Measurements from ENCODE around the gene CNTNAP5. TPM values are rescaled to one million over a fixed set of nuclear protein-coding genes. Genes with fewer than 3 reads are reported as not detected.

Gene CNTNAP5
- total and polyA plus RNA-seq, 2 of the 8 experiments (the other 6 are each of a cell fraction or from before 2014, with no cell fraction given), result 0.11 to 0.76 TPM

DNA sequence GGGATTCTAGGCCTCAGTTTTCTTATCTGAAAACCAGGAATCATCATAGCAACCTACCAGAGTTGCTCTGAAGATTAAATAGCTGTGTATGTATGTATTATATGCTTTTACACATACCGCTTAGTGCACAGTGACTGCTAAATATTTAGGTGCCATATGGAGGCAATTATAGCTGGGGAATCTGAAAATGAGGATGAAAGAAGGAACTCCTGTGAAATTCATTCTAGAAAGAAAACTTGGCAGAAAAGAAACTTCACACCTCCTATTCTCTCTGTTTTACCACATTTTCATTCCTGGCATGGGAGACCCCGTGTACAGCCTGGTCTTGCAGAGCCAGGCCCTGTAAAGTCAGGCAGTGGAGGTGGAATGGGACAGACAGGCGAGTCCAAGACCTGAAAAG, 862.4 kb downstream of the CNTNAP5 start (continued):
- no peak for TF ChIP-seq YY1 (IDR thresholded peaks at IDR 0.05; ENCODE audit: low read depth, low read length)
- no peak for TF ChIP-seq ATF2 (IDR thresholded peaks at IDR 0.05; ENCODE audit: low read length)
- no peak for TF ChIP-seq MAFK (IDR thresholded peaks at IDR 0.05; ENCODE audit: low read depth, low read length)
- TF ChIP-seq JUND (IDR thresholded peaks at IDR 0.05; ENCODE audit: low read length), result no peak

Measured in H1 (cell line).